Measurements from ENCODE around the gene STK38.

STK38 gene

DNA sequence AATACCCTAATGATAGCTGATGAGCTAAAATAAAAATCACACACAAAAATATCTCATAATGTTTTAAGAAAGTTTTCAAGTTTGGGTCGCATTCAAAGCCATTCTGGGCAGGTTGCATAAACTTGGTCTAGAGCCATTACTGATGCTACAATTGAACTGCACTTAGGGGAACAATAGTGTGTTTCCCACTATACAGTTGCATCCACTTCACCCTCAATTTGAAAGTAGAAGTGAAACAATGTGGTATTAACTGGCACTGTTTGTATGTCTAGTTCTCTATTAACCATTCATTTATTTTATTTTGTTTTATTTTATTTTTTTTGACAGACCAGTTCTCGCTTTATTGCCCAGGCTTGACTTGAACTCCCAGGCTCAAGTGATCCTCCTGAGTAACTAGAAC is 23.0 kb upstream of the STK38 start:
- Histone ChIP-seq H3K4me1 (ENCODE audit: control extremely low read depth in 1 of 4, control insufficient read depth in 4 of 4, insufficient read depth in 4 of 4, low read length in 3 of 4) (no peaks in the 10 kb centered on the region), H3K27ac (ENCODE audit: insufficient read depth in 1 of 2, low read depth in 1 of 2, low read length in 2 of 2, poor library complexity in 1 of 2, severe bottlenecking in 2 of 2) (no peak overlapping the region), H3K36me3 (ENCODE audit: control insufficient read depth in 4 of 4, insufficient read depth in 4 of 4, low read length in 3 of 4) (no peaks in the 10 kb centered on the region), H3K27me3 (replicated peaks in 2 of 5; ENCODE audit: control insufficient read depth in 4 of 5, insufficient read depth in 5 of 5, low read length in 4 of 5) (no peaks in the 10 kb centered on the region), H3K4me3 (ENCODE audit: control insufficient read depth in 1 of 7, extremely low read depth in 1 of 7, insufficient read depth in 4 of 7, low read depth in 2 of 7, low read length in 6 of 7) (no peak overlapping the region), H3K9me3 (ENCODE audit: control extremely low read depth in 1 of 5, control insufficient read depth in 4 of 5, insufficient read depth in 2 of 5, low read depth in 1 of 5, low read length in 4 of 5) (peaks cover 0 to 5% (median 2%) of the 10 kb centered on the region in 5 experiments)
- DNase-seq, result no peak
- ChIA-PET POLR2A (no interaction called here), CTCF (interaction anchor here (1.6 kb wide), 1 partner anchor 10 kb away, joined by 4 read pairs; no protein-coding TSS in a partner anchor)
- WGBS (ENCODE audit: insufficient coverage), result no CpG with 5 or more reads among the region's 2 CpGs

- CTCF ChIA-PET, result interaction anchor here (0.6 to 1.7 kb wide), 2 partner anchors 13 to 1107 kb away, joined by 3 to 7 read pairs; no protein-coding TSS in a partner anchor
- Histone ChIP-seq H3K27me3 (replicated peaks in 2 of 5; ENCODE audit: control insufficient read depth in 4 of 5, insufficient read depth in 5 of 5, low read length in 4 of 5) (no peaks in the 10 kb centered on the region), H3K27ac (ENCODE audit: insufficient read depth in 1 of 2, low read depth in 1 of 2, low read length in 2 of 2, poor library complexity in 1 of 2, severe bottlenecking in 2 of 2) (no peak overlapping the region), H3K9me3 (ENCODE audit: control extremely low read depth in 1 of 5, control insufficient read depth in 4 of 5, insufficient read depth in 2 of 5, low read depth in 1 of 5, low read length in 4 of 5) (peaks cover 0 to 3% (median 0%) of the 10 kb centered on the region in 5 experiments), H3K4me1 (ENCODE audit: control extremely low read depth in 1 of 4, control insufficient read depth in 4 of 4, insufficient read depth in 4 of 4, low read length in 3 of 4) (no peaks in the 10 kb centered on the region), H3K36me3 (ENCODE audit: control insufficient read depth in 4 of 4, insufficient read depth in 4 of 4, low read length in 3 of 4) (no peaks in the 10 kb centered on the region), H3K4me3 (ENCODE audit: control insufficient read depth in 1 of 7, extremely low read depth in 1 of 7, insufficient read depth in 4 of 7, low read depth in 2 of 7, low read length in 6 of 7) (no peak overlapping the region)
- 87% methylated on average over 4 of the region's 8 CpGs for WGBS (ENCODE audit: insufficient coverage)
- no peak for DNase-seq
- POLR2A ChIA-PET, result no interaction called here
Observed at GRCh38 chr6:36566418-36566905, 19.2 kb upstream of the STK38 start.

DNA sequence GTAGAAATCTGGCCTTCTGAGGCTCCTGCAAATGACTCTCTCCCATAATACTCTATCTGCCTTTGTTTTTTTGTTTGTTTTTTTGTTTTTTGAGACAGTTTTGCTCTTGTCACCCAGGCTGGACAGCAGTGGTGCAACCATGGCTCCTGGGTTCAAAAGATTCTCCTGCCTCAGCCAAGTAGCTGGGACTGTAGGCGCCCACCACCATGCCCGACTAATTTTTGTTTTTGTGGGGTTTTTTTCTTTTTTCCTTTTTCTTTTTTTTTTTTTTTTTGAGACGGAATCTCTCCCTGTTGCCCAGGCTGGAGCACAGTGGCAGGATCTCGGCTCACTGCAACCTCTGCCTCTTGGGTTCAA is 16.6 kb upstream of the STK38 start:
- Histone ChIP-seq H3K9me3 (ENCODE audit: control extremely low read depth in 1 of 5, control insufficient read depth in 4 of 5, insufficient read depth in 2 of 5, low read depth in 1 of 5, low read length in 4 of 5) (no peaks in the 10 kb centered on the region), H3K4me3 (ENCODE audit: control insufficient read depth in 1 of 7, extremely low read depth in 1 of 7, insufficient read depth in 4 of 7, low read depth in 2 of 7, low read length in 6 of 7) (no peak overlapping the region), H3K36me3 (ENCODE audit: control insufficient read depth in 4 of 4, insufficient read depth in 4 of 4, low read length in 3 of 4) (no peaks in the 10 kb centered on the region), H3K27ac (ENCODE audit: insufficient read depth in 1 of 2, low read depth in 1 of 2, low read length in 2 of 2, poor library complexity in 1 of 2, severe bottlenecking in 2 of 2) (no peak overlapping the region), H3K4me1 (ENCODE audit: control extremely low read depth in 1 of 4, control insufficient read depth in 4 of 4, insufficient read depth in 4 of 4, low read length in 3 of 4) (no peaks in the 10 kb centered on the region), H3K27me3 (replicated peaks in 2 of 5; ENCODE audit: control insufficient read depth in 4 of 5, insufficient read depth in 5 of 5, low read length in 4 of 5) (no peaks in the 10 kb centered on the region)
- ChIA-PET POLR2A (no interaction called here), CTCF (no interaction called here)
- no peak for DNase-seq
- WGBS (ENCODE audit: insufficient coverage), result no CpG with 5 or more reads among the region's 4 CpGs

GRCh38 chr6:36563237-36563927 is 16.1 kb upstream of the STK38 start:
- Histone ChIP-seq H3K4me1 (ENCODE audit: control extremely low read depth in 1 of 4, control insufficient read depth in 4 of 4, insufficient read depth in 4 of 4, low read length in 3 of 4) (no peaks in the 10 kb centered on the region), H3K36me3 (ENCODE audit: control insufficient read depth in 4 of 4, insufficient read depth in 4 of 4, low read length in 3 of 4) (no peaks in the 10 kb centered on the region), H3K27ac (ENCODE audit: insufficient read depth in 1 of 2, low read depth in 1 of 2, low read length in 2 of 2, poor library complexity in 1 of 2, severe bottlenecking in 2 of 2) (no peak overlapping the region), H3K27me3 (replicated peaks in 2 of 5; ENCODE audit: control insufficient read depth in 4 of 5, insufficient read depth in 5 of 5, low read length in 4 of 5) (no peaks in the 10 kb centered on the region), H3K9me3 (ENCODE audit: control extremely low read depth in 1 of 5, control insufficient read depth in 4 of 5, insufficient read depth in 2 of 5, low read depth in 1 of 5, low read length in 4 of 5) (no peaks in the 10 kb centered on the region), H3K4me3 (ENCODE audit: control insufficient read depth in 1 of 7, extremely low read depth in 1 of 7, insufficient read depth in 4 of 7, low read depth in 2 of 7, low read length in 6 of 7) (no peak overlapping the region)
- ChIA-PET CTCF (no interaction called here), POLR2A (no interaction called here)
- WGBS (ENCODE audit: insufficient coverage), result 83% methylated on average over 2 of the region's 3 CpGs
- no peak for DNase-seq

DNA sequence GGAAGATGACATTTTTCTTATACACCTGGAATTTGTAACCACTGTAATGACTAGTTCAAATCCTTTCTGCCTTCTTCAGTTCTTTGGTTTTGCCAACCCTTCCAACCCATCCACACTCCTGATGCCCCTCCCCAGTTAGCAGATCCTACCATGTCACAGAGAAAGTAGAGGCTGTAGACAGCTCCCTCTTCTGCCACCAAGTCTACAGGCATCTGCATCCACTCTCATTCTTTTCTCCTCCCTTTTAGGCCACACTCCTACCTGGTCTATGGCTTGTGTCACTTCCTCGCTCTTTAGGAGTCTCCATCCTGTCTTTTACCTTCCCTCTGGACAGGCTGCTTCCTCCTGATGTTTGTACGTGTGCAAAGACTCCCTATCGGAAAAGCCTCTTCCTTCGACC is 13.5 kb upstream of the STK38 start:
- Histone ChIP-seq H3K4me3 (ENCODE audit: control insufficient read depth in 1 of 7, extremely low read depth in 1 of 7, insufficient read depth in 4 of 7, low read depth in 2 of 7, low read length in 6 of 7) (no peak overlapping the region), H3K4me1 (ENCODE audit: control extremely low read depth in 1 of 4, control insufficient read depth in 4 of 4, insufficient read depth in 4 of 4, low read length in 3 of 4) (no peaks in the 10 kb centered on the region), H3K9me3 (ENCODE audit: control extremely low read depth in 1 of 5, control insufficient read depth in 4 of 5, insufficient read depth in 2 of 5, low read depth in 1 of 5, low read length in 4 of 5) (no peaks in the 10 kb centered on the region), H3K27ac (ENCODE audit: insufficient read depth in 1 of 2, low read depth in 1 of 2, low read length in 2 of 2, poor library complexity in 1 of 2, severe bottlenecking in 2 of 2) (no peak overlapping the region), H3K36me3 (ENCODE audit: control insufficient read depth in 4 of 4, insufficient read depth in 4 of 4, low read length in 3 of 4) (no peaks in the 10 kb centered on the region), H3K27me3 (replicated peaks in 2 of 5; ENCODE audit: control insufficient read depth in 4 of 5, insufficient read depth in 5 of 5, low read length in 4 of 5) (no peaks in the 10 kb centered on the region)
- DNase-seq, result no peak
- WGBS (ENCODE audit: insufficient coverage), result 83% methylated on average over 4 of the region's 4 CpGs
- CTCF ChIA-PET, result interaction anchor here (1.1 to 2.7 kb wide), 3 partner anchors 11 to 54 kb away, joined by 4 to 7 read pairs (median 4); no protein-coding TSS in a partner anchor
- POLR2A ChIA-PET, result no interaction called here

DNA sequence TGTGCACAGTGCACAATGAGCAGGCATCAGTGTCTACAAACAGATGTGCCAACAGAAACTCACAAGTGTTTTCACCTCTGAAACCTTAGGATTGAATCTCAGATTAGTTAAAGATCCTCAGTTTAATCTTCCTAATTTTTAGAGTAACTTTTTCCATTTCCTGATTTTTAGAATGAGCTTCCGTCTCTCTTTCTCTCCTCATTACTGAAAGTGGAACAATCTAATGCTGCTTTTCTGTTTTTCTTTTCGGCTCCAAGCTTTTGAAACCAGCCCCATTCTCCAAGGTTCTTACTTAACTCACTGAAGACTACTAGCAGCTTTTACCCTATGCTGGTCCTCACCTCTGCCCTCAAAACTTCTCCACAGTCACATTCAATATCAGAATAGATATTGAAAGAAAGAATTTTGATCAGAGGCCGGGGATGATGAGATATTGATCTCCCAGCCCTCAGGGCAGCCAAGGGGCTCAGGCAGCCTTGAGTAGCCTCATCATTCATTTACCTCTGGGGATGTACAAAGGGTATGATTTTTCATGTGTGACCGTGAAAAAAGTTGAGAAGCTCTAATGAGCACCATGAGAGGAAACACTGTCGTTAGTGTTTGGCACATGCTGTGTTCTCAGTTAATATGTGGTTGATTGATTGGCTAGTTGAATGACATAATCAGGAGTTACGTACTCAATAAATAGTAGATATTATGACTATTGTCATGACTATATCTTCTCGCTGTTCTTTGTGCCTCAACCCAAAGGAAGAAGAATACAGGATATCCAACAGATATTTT is 11.9 kb upstream of the STK38 start:
- H3K4me1 ChIP-seq (ENCODE audit: control extremely low read depth in 1 of 4, control insufficient read depth in 4 of 4, insufficient read depth in 4 of 4, low read length in 3 of 4), result no peaks in the 10 kb centered on the region
- H3K27ac ChIP-seq (ENCODE audit: insufficient read depth in 1 of 2, low read depth in 1 of 2, low read length in 2 of 2, poor library complexity in 1 of 2, severe bottlenecking in 2 of 2), result no peak overlapping the region
- ChIA-PET POLR2A (no interaction called here), CTCF (interaction anchor here (1.3 to 2.7 kb wide), 2 partner anchors 17 to 56 kb away, joined by 4 to 7 read pairs; no protein-coding TSS in a partner anchor)
- H3K36me3 ChIP-seq (ENCODE audit: control insufficient read depth in 4 of 4, insufficient read depth in 4 of 4, low read length in 3 of 4), result no peaks in the 10 kb centered on the region
- H3K27me3 ChIP-seq (replicated peaks in 2 of 5; ENCODE audit: control insufficient read depth in 4 of 5, insufficient read depth in 5 of 5, low read length in 4 of 5), result no peaks in the 10 kb centered on the region
- no peak for DNase-seq
- no peak overlapping the region for H3K4me3 ChIP-seq (ENCODE audit: control insufficient read depth in 1 of 7, extremely low read depth in 1 of 7, insufficient read depth in 4 of 7, low read depth in 2 of 7, low read length in 6 of 7)
- 94% methylated on average over 2 of the region's 7 CpGs for WGBS (ENCODE audit: insufficient coverage)
- no peaks in the 10 kb centered on the region for H3K9me3 ChIP-seq (ENCODE audit: control extremely low read depth in 1 of 5, control insufficient read depth in 4 of 5, insufficient read depth in 2 of 5, low read depth in 1 of 5, low read length in 4 of 5)

DNA sequence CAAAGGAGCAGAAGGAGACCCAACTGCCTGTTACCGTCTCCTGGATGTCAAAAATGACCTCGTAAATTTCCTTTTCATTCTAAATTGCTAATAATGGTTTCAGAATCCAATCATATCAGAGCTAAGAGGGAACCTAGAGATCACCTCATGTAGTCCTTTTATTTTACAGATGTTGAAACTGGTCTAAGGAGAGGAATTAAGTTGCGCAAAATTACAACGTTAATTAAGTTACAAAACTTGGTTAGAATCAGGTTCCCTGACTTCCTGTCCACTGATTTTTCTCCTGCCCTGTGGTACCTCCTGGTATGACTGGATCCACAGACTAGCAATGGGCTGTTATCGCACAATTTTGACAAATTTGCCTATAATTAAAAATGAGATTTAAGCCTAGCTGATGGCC is 9.0 kb upstream of the STK38 start:
- H3K27me3 ChIP-seq (replicated peaks in 2 of 5; ENCODE audit: control insufficient read depth in 4 of 5, insufficient read depth in 5 of 5, low read length in 4 of 5), result no peaks in the 10 kb centered on the region
- 100% methylated on average over 3 of the region's 5 CpGs for WGBS (ENCODE audit: insufficient coverage)
- ChIA-PET CTCF (no interaction called here), POLR2A (no interaction called here)
- H3K9me3 ChIP-seq (ENCODE audit: control extremely low read depth in 1 of 5, control insufficient read depth in 4 of 5, insufficient read depth in 2 of 5, low read depth in 1 of 5, low read length in 4 of 5), result no peaks in the 10 kb centered on the region
- H3K27ac ChIP-seq (ENCODE audit: insufficient read depth in 1 of 2, low read depth in 1 of 2, low read length in 2 of 2, poor library complexity in 1 of 2, severe bottlenecking in 2 of 2), result no peak overlapping the region
- no peaks in the 10 kb centered on the region for H3K4me1 ChIP-seq (ENCODE audit: control extremely low read depth in 1 of 4, control insufficient read depth in 4 of 4, insufficient read depth in 4 of 4, low read length in 3 of 4)
- no peaks in the 10 kb centered on the region for H3K36me3 ChIP-seq (ENCODE audit: control insufficient read depth in 4 of 4, insufficient read depth in 4 of 4, low read length in 3 of 4)
- H3K4me3 ChIP-seq (ENCODE audit: control insufficient read depth in 1 of 7, extremely low read depth in 1 of 7, insufficient read depth in 4 of 7, low read depth in 2 of 7, low read length in 6 of 7), result no peak overlapping the region
- DNase-seq, result no peak

Data from common myeloid progenitor, CD34-positive (primary cell).